Activated CD8-positive, alpha-beta memory T cell treated with anti-CD3 and anti-CD28 coated beads, Interleukin-2, amount 10 ng/mL, durations not matched to agents 7 days and 5 days (primary cell): ENCODE measurements around the gene DKKL1. TPM values are rescaled to one million over a fixed set of nuclear protein-coding genes. Genes with fewer than 3 reads are reported as not detected.
"Not testable (repeated sequence)": the region's sequence is repeated elsewhere in the genome, so short reads cannot be mapped to it uniquely, and the experiment has no call there.

Experiments used
- ATAC-seq: fragments of 150-1000 bp; cut with Tn5 transposase; one replicate; pipeline ENCODE4 v1.10.0; 2021; ENCODE audit warnings: moderate library complexity
- CTCF ChIA-PET: fragments of 350-600 bp; sonication (Branson Sonifier 250); formaldehyde crosslinking; loops from one replicate; lab custom pipeline; 2021; ENCODE audit warnings: antibody characterized with exemption; lab: Charles Lee
- DNase-seq: peaks from one replicate; pipeline ENCODE4 v3.0.0-alpha.2; 2020
- H3K27ac Mint-ChIP-seq: one replicate; pipeline ENCODE4 v1.8.0; 2021; ENCODE audit warnings: mild to moderate bottlenecking, mixed read lengths
- H3K27me3 Mint-ChIP-seq: one replicate; pipeline ENCODE4 v1.8.0; 2021; ENCODE audit warnings: mixed read lengths
- H3K36me3 Mint-ChIP-seq: one replicate; pipeline ENCODE4 v1.8.0; 2021; ENCODE audit warnings: mild to moderate bottlenecking, mixed read lengths
- H3K4me1 Mint-ChIP-seq: one replicate; pipeline ENCODE4 v1.8.0; 2021; ENCODE audit warnings: mixed read lengths
- H3K4me3 Mint-ChIP-seq: one replicate; pipeline ENCODE4 v1.8.0; 2021; ENCODE audit warnings: mild to moderate bottlenecking, moderate library complexity, mixed read lengths
- H3K9me3 Mint-ChIP-seq: one replicate; pipeline ENCODE4 v1.8.0; 2022; ENCODE audit warnings: low read depth, mixed read lengths
- total RNA-seq, 2 experiments: library from RNA; stranded (reverse); gene quantifications; one replicate each; pipeline ENCODE4 v1.2.3, GENCODE V29; 2021

Gene DKKL1
- total RNA-seq, 2 experiments from 2014 or later = not detected

DNA sequence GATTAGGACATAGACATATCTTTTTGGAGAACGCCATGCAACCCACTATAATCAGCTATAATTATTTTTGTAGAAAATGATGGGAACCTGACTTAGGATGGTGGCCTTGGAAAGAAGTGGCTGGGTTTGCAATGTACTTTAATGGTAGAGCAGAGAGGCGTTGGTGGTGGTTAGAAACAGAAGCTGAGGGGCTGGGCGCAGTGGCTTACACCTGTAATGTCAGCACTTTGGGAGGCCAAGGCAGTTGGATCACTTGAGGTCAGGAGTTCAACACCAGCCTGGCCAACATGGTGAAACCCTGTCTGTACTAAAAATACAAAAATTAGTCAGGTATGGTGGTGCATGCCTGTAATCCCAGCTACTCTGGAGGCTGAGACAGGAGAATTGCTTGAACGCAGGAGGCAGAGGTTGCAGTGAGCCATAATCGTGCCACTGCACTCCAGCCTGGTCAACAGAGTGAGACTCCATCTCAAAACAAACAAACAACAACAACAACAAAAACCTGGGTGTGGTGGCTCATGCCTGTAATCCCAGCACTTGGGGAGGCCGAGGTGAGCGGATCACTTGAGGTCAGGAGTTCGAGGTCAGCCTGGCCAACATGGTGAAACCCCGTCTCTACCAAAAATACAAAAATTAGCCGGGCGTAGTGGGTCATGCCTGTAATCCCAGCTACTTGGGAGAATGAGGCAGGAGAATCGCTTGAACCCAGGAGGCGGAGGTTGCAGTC is 30.8 kb upstream of the DKKL1 start:
- Mint-ChIP-seq H3K4me1 (peaks cover 70% of the 10 kb centered on the region), H3K4me3 (peak overlapping the region; percentile 71), H3K27ac (peak overlapping the region; percentile 93), H3K36me3 (peaks cover 21% of the 10 kb centered on the region)
- H3K9me3 Mint-ChIP-seq, H3K27me3 Mint-ChIP-seq, DNase-seq, ATAC-seq: not testable (repeated sequence)
- CTCF ChIA-PET = interaction anchor here (1.5 to 1.7 kb wide), 4 partner anchors 10 to 108 kb away, joined by 3 to 5 read pairs (median 3); no protein-coding TSS in a partner anchor

DNA sequence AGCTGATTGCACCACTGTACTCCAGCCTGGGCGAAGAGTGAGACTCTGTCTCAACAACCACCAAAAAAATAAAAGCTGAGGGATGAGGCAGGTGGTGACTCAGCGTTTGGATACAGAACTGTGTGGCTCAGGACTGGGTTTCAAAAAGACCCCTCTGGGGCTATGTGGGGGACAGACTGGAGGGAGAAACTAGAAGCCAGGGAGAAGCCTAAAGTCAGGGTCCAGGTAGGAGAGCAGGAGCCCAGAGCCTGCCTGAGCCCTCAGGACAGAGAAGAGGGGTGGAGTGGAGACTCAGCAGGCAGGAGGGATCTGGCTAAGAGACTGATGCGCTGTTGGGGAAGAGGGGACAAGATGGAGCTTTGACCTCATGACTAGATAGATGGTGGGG is 30.3 kb upstream of the DKKL1 start:
- peaks cover 24% of the 10 kb centered on the region for H3K36me3 Mint-ChIP-seq
- H3K4me1 Mint-ChIP-seq = peaks cover 69% of the 10 kb centered on the region
- H3K9me3 Mint-ChIP-seq = no peaks in the 10 kb centered on the region
- CTCF ChIA-PET = interaction anchor here (1.0 to 1.7 kb wide), 6 partner anchors 9 to 108 kb away, joined by 3 to 5 read pairs (median 3); no protein-coding TSS in a partner anchor
- peak overlapping the region; percentile 71 for H3K4me3 Mint-ChIP-seq
- no peaks in the 10 kb centered on the region for H3K27me3 Mint-ChIP-seq
- peak; percentile 1 for ATAC-seq
- DNase-seq = no peak
- H3K27ac Mint-ChIP-seq = peak overlapping the region; percentile 93

DNA sequence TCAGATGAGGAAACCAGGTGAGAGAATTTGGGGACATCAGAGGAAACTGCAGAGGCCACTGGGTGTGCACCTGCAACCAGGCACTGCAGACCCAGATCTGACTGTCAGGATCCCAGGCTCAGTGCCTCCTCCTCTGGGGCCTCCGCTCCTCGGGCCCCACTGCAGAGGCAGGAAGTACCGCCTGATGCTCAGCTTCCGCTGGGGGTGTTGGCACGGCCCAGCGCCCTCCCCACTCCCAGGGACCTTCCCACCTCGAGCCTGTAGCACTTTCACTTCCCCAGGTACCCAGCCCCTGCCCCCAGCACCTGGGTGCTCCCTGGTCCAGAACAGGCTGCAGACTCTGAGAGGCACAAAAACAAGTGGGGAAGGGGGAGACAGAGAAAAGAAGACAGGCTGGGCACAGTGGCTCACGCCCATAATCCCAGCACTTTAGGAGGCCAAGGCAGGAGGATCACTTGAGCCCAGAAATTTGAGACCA is 29.8 kb upstream of the DKKL1 start:
- CTCF ChIA-PET = interaction anchor here (1.0 to 1.7 kb wide), 6 partner anchors 11 to 109 kb away, joined by 3 to 5 read pairs (median 3); no protein-coding TSS in a partner anchor
- ATAC-seq = peak; percentile 72

DNA sequence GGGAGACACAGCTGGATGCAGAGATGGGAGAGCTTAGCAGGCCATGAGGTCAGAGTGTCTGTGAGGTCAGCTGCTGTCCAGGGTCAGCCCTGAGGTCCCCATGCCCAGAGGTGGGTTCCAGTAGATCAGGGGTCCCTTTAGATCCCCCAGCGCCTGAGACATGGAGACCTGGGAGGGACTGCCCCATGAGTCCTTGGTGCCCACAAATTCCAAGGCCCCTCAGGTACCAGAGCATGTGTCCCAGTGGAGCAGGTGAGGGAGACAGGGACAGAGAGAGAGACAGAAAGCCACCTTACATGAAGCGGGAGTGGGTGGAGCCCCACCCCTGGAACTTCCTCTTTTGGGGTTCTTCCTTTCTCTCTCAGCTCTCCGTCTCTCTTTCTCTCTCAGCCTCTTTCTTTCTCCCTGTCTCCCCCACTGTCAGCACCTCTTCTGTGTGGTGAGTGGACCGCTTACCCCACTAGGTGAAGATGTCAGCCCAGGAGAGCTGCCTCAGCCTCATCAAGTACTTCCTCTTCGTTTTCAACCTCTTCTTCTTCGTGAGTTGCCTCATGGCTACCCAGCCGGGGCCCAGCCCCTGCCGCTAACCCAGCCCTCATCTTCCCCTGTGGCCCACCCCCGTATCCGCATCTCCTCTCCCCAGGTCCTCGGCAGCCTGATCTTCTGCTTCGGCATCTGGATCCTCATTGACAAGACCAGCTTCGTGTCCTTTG is 28.4 kb upstream of the DKKL1 start, which contains the start of gene CD37:
CD37 (plus strand) TSS at position 336 of the 713 bp plus-strand sequence; CDS start at position 471, 135 bp downstream.
- H3K36me3 Mint-ChIP-seq = peaks cover 31% of the 10 kb centered on the region
- H3K4me1 Mint-ChIP-seq = peaks cover 76% of the 10 kb centered on the region
- H3K9me3 Mint-ChIP-seq = no peaks in the 10 kb centered on the region
- ATAC-seq (peak; percentile 73), DNase-seq (peak; percentile 80)
- CTCF ChIA-PET = interaction anchor here (0.6 to 2.1 kb wide), 4 partner anchors 29 to 237 kb away, joined by 3 to 8 read pairs (median 4); no protein-coding TSS in a partner anchor
- no peaks in the 10 kb centered on the region for H3K27me3 Mint-ChIP-seq
- H3K27ac Mint-ChIP-seq = peak within 1 kb of the TSS; percentile 99
- H3K4me3 Mint-ChIP-seq = peak within 1 kb of the TSS; percentile 98

More for the DNA sequence above, 29.8 kb upstream of the DKKL1 start:
- peak; percentile 80 for DNase-seq
- Mint-ChIP-seq H3K9me3 (no peaks in the 10 kb centered on the region), H3K4me1 (peaks cover 71% of the 10 kb centered on the region), H3K27me3 (no peaks in the 10 kb centered on the region), H3K4me3 (peak overlapping the region; percentile 71), H3K36me3 (peaks cover 26% of the 10 kb centered on the region), H3K27ac (peak overlapping the region; percentile 93)

DNA sequence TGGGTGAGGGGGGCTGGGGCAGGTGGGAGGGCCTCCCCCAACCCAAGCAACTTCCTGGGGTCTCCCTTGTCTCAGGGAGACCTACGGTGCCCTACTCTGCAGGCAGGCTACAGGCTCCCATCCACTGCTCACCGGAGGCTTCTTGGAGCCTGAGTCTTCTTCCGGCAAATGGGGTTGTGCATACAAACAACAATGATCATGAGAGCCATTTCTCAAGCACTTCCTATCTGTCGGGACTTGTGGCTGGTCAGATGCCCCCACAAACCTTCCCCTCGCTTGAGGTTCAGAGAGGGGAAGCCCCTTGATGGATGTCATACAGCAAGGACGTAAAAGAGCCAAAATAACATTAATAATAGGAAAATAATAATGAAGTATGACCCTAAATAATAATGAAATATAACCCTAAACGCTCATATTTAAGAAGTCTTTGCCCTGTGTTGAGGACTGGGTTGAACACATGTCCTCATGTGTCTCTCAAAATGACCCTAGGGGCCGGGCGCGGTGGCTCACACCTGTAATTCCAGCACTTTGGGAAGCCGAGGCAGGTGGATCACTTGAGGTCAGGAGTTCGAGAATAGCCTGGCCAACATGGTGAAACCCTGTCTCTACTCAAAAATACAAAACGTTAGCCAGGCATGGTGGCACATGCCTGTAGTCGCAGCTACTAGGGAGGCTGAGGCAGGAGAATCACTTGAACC is 27.7 kb upstream of the DKKL1 start:
- CTCF ChIA-PET = interaction anchor here (0.6 to 2.1 kb wide), 6 partner anchors 8 to 238 kb away, joined by 3 to 8 read pairs (median 4); no protein-coding TSS in a partner anchor
- ATAC-seq (peak; percentile 50), DNase-seq (peak; percentile 66)
- Mint-ChIP-seq H3K4me3 (peak overlapping the region; percentile 98), H3K9me3 (no peaks in the 10 kb centered on the region), H3K27me3 (no peaks in the 10 kb centered on the region), H3K27ac (peak overlapping the region; percentile 99), H3K4me1 (peaks cover 75% of the 10 kb centered on the region), H3K36me3 (peaks cover 31% of the 10 kb centered on the region)

DNA sequence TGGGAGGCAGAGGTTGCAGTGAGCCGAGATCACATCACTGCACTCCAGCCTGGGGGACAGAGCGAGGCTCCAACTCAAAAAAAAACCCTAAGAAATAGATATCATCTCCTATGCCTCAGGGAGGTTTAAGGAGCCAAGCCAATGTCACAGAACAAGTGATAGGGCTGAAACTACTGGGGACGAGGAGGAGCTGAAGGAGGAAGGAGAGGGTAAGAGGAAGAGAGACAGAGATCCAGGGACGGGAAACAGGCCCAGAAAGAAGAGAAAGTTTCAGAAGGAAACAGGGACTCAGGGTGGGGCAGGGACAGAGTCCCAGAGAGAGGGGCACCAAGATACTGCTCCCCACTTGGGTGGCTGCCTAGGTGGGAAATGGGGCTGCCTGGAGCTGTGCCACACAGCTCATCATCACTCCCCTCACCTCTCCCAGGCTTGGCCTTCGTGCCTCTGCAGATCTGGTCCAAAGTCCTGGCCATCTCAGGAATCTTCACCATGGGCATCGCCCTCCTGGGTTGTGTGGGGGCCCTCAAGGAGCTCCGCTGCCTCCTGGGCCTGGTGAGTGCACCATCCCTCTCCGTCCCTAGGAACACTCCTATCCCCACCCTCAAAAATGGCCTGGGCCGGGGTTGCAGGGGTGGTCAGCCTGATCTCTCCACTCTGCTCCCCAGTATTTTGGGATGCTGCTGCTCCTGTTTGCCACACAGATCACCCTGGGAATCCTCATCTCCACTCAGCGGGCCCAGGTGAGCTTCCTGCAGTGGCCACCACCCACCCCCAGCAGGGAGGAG is 27.0 kb upstream of the DKKL1 start:
- peak overlapping the region; percentile 73 for H3K27ac Mint-ChIP-seq
- H3K4me3 Mint-ChIP-seq = peak overlapping the region; percentile 98
- no peak for ATAC-seq

DNA sequence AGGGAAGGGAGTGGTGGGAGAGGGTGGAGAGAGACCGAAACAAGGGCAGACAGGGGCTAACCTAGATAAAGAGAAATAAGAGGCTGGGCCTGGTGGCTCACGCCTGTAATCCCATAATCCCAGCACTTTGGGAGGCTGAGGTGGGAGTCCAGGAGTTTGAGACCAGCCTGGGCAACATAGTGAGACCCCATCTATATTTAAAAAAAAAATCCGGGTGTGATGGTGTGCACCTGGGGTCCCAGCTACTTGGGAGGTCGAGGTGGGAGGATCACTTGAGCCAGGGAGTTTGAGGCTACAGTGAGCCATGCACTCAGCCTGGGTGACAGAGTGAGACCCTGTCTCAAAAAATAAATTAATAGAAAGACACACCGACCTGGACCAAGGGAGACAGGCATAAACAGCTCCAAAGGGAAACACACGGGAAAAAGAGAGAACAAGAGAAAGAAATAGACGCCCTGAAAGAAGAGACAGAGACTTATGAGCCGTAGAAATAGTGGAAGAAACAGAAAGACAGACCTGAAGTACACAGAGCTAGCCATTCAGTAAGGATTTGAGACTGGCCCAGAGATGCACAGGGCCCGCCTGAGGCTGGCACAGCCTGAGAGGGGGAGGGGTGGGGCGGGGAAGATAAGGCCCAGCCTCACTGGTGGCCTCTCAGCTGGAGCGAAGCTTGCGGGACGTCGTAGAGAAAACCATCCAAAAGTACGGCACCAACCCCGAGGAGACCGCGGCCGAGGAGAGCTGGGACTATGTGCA is 26.2 kb upstream of the DKKL1 start:
- Mint-ChIP-seq H3K4me3 (no peak overlapping the region), H3K27me3 (no peaks in the 10 kb centered on the region), H3K36me3 (peaks cover 29% of the 10 kb centered on the region), H3K27ac (peak overlapping the region; percentile 73), H3K4me1 (peaks cover 62% of the 10 kb centered on the region), H3K9me3 (no peaks in the 10 kb centered on the region)
- no peak for ATAC-seq
- no peak for DNase-seq
- CTCF ChIA-PET = interaction anchor here (1.8 kb wide), 1 partner anchor 10 kb away, joined by 7 read pairs; no protein-coding TSS in a partner anchor

More for the DNA sequence above, 27.0 kb upstream of the DKKL1 start:
- Mint-ChIP-seq H3K9me3 (no peaks in the 10 kb centered on the region), H3K27me3 (no peaks in the 10 kb centered on the region), H3K36me3 (peaks cover 29% of the 10 kb centered on the region), H3K4me1 (peaks cover 68% of the 10 kb centered on the region)
- CTCF ChIA-PET = interaction anchor here (0.6 to 2.1 kb wide), 5 partner anchors 9 to 239 kb away, joined by 3 to 8 read pairs (median 4); no protein-coding TSS in a partner anchor
- no peak for DNase-seq

DNA sequence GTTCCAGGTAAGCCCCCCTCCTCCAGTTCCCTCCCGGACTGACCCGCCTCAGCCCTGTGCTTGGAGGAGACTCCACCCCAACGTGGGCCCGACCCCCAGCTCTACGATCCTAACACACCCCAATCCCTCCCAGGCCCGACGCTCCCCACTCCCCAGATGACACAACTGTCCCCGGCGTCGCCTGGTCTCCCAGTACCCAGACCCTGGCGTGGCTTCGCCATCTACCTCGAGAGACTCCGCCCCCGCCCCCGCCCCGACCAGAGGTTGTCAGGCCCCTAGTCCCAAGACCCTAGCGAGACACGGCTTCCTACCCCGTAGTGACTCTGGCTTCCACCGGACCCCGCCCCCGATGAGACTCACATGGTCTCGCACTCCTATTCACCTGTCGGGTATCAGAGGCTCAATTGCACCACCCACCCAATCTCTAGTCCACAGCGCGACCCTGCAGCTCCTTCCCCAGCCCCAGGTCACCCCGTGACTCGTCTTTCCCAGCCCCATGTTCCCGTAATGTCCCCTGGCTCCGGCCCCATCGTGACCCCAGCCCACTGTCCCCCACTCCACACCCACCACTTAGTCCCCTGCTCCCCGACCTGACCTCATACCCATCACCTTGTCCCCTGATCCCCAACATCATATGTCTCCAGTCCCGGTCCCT is 25.5 kb upstream of the DKKL1 start:
- H3K4me1 Mint-ChIP-seq = peaks cover 58% of the 10 kb centered on the region
- CTCF ChIA-PET = interaction anchor here (1.8 kb wide), 1 partner anchor 10 kb away, joined by 7 read pairs; no protein-coding TSS in a partner anchor
- no peaks in the 10 kb centered on the region for H3K27me3 Mint-ChIP-seq
- H3K4me3 Mint-ChIP-seq = no peak overlapping the region
- no peak for DNase-seq
- ATAC-seq = no peak
- peaks cover 29% of the 10 kb centered on the region for H3K36me3 Mint-ChIP-seq
- H3K9me3 Mint-ChIP-seq = no peaks in the 10 kb centered on the region
- no peak overlapping the region for H3K27ac Mint-ChIP-seq

DNA sequence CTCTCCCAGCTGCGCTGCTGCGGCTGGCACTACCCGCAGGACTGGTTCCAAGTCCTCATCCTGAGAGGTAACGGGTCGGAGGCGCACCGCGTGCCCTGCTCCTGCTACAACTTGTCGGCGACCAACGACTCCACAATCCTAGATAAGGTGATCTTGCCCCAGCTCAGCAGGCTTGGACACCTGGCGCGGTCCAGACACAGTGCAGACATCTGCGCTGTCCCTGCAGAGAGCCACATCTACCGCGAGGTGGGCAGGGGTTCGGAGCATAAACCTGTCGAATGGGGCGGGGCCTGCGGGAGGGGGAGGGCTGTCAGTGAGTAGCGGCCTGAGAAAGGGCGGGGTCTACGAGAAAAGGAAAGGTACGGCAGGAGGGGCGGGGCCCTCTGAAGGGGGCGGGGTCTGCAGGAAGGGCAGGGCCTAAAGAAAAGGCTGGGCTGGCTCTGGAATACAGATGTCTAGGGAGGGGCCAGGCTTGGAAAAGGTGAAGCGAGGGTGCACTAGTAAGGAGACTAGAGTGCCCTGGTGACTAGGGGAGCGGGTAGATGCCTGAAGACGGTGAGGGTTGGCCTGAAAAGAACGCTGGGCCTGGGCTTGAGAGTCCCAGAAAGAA is 24.9 kb upstream of the DKKL1 start:
- Mint-ChIP-seq H3K27me3 (no peaks in the 10 kb centered on the region), H3K9me3 (no peaks in the 10 kb centered on the region), H3K4me3 (no peak overlapping the region), H3K36me3 (peaks cover 29% of the 10 kb centered on the region), H3K27ac (no peak overlapping the region), H3K4me1 (peaks cover 52% of the 10 kb centered on the region)
- DNase-seq = no peak
- CTCF ChIA-PET = no interaction called here
- ATAC-seq = no peak

DNA sequence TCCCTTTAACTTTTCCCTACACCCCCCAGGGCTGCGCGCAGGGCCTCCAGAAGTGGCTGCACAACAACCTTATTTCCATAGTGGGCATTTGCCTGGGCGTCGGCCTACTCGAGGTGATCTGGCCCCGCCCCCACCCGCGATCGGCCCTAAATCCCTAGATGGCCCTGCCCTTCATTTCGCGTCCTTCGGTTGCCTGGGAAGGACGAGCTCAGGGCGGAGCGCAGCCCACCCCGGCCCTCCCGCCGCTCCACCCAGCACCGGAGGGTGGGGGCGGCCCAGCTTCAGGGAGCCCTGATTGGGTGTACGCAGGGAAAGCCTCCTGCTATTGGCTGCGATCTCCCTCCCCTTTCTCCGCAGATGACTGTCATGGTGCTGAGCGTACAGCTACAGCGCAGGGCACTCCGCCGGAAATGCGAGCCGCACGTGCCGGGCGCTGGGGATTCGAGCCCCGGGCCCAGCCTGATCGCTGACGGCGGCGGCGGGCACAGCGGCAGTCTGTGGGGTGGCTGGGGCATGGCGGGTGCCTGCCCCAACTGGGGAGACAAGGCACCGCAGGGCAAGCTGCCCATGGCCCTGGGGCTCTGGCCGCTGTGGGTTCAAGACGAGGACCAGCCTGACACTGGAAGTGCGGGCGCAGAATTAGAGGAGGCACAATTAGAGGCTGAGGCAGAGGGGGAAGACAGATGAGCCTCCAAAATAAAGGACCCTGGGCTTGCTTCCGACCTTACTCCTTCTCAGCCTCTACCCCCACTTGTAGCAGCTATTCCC is 24.2 kb upstream of the DKKL1 start:
- no peak for ATAC-seq
- Mint-ChIP-seq H3K9me3 (no peaks in the 10 kb centered on the region), H3K4me1 (peaks cover 46% of the 10 kb centered on the region), H3K4me3 (no peak overlapping the region), H3K27ac (peak overlapping the region; percentile 28), H3K36me3 (peaks cover 29% of the 10 kb centered on the region), H3K27me3 (no peaks in the 10 kb centered on the region)
- no peak for DNase-seq
- CTCF ChIA-PET = no interaction called here
